ENCODE measurements around the gene XPC. TPM values are rescaled to one million over a fixed set of nuclear protein-coding genes. Genes with fewer than 3 reads are reported as not detected.

Gene XPC
- total RNA-seq, 1 experiment from 2014 or later, result 24.3 TPM

GRCh38 chr3:14135581-14135980, 42.8 kb downstream of the XPC start:
- no peak for DNase-seq
- Mint-ChIP-seq H3K4me1 (ENCODE audit: low read depth, unreplicated experiment) (no peaks in the 10 kb centered on the region), H3K27ac (ENCODE audit: unreplicated experiment) (no peak overlapping the region), H3K4me3 (ENCODE audit: low read depth, unreplicated experiment) (no peak overlapping the region), H3K36me3 (ENCODE audit: insufficient read depth, unreplicated experiment) (peaks cover 54% of the 10 kb centered on the region), H3K27me3 (ENCODE audit: unreplicated experiment) (no peaks in the 10 kb centered on the region), H3K9me3 (ENCODE audit: low read depth, unreplicated experiment) (no peaks in the 10 kb centered on the region)
- CTCF ChIA-PET, result no interaction called here
- intact Hi-C loops (cut with micrococcal nuclease; ENCODE audit: unreplicated experiment), result no loop called here
- no peak for TF ChIP-seq CTCF (IDR thresholded peaks at IDR 0.05; ENCODE audit: unreplicated experiment)
- no TSS peak for BruUV-seq (replicated peaks)

- CTCF ChIA-PET, result interaction anchor here (0.9 to 1.3 kb wide), 2 partner anchors 9 to 10 kb away, joined by 3 to 4 read pairs; partner anchors contain the start of genes CHCHD4 and TMEM43
- no peak for TF ChIP-seq CTCF (IDR thresholded peaks at IDR 0.05; ENCODE audit: unreplicated experiment)
- Mint-ChIP-seq H3K27me3 (ENCODE audit: unreplicated experiment) (no peaks in the 10 kb centered on the region), H3K27ac (ENCODE audit: unreplicated experiment) (no peak overlapping the region), H3K9me3 (ENCODE audit: low read depth, unreplicated experiment) (no peaks in the 10 kb centered on the region), H3K4me3 (ENCODE audit: low read depth, unreplicated experiment) (no peak overlapping the region), H3K36me3 (ENCODE audit: insufficient read depth, unreplicated experiment) (peaks cover 57% of the 10 kb centered on the region), H3K4me1 (ENCODE audit: low read depth, unreplicated experiment) (no peaks in the 10 kb centered on the region)
- no peak for DNase-seq
- intact Hi-C loops (cut with micrococcal nuclease; ENCODE audit: unreplicated experiment), result no loop called here
- BruUV-seq (replicated peaks), result no TSS peak
These were observed 44.1 kb downstream of the XPC start for GRCh38 chr3:14134291-14134690.

- CTCF ChIA-PET, result interaction anchor here (1.3 kb wide), 1 partner anchor 9 kb away, joined by 4 read pairs; the partner anchor contains the start of genes CHCHD4 and TMEM43
- peaks cover 53% of the 10 kb centered on the region for H3K36me3 Mint-ChIP-seq (ENCODE audit: insufficient read depth, unreplicated experiment)
- no peak overlapping the region for H3K27ac Mint-ChIP-seq (ENCODE audit: unreplicated experiment)
- intact Hi-C loops (cut with micrococcal nuclease; ENCODE audit: unreplicated experiment), result no loop called here
- no peaks in the 10 kb centered on the region for H3K27me3 Mint-ChIP-seq (ENCODE audit: unreplicated experiment)
- no peaks in the 10 kb centered on the region for H3K4me1 Mint-ChIP-seq (ENCODE audit: low read depth, unreplicated experiment)
- no peak for TF ChIP-seq CTCF (IDR thresholded peaks at IDR 0.05; ENCODE audit: unreplicated experiment)
- no peak for DNase-seq
- H3K4me3 Mint-ChIP-seq (ENCODE audit: low read depth, unreplicated experiment), result no peak overlapping the region
- no TSS peak for BruUV-seq (replicated peaks)
- no peaks in the 10 kb centered on the region for H3K9me3 Mint-ChIP-seq (ENCODE audit: low read depth, unreplicated experiment)
These were observed 44.5 kb downstream of the XPC start for GRCh38 chr3:14133876-14134275.

GRCh38 chr3:14133188-14133800, 45.1 kb downstream of the XPC start:
- H3K27ac Mint-ChIP-seq (ENCODE audit: unreplicated experiment), result no peak overlapping the region
- BruUV-seq (replicated peaks), result no TSS peak
- CTCF ChIA-PET, result interaction anchor here (1.3 kb wide), 1 partner anchor 9 kb away, joined by 4 read pairs; the partner anchor contains the start of genes CHCHD4 and TMEM43
- H3K36me3 Mint-ChIP-seq (ENCODE audit: insufficient read depth, unreplicated experiment), result peaks cover 47% of the 10 kb centered on the region
- H3K4me3 Mint-ChIP-seq (ENCODE audit: low read depth, unreplicated experiment), result no peak overlapping the region
- no peak for TF ChIP-seq CTCF (IDR thresholded peaks at IDR 0.05; ENCODE audit: unreplicated experiment)
- no peaks in the 10 kb centered on the region for H3K4me1 Mint-ChIP-seq (ENCODE audit: low read depth, unreplicated experiment)
- no peak for DNase-seq
- H3K9me3 Mint-ChIP-seq (ENCODE audit: low read depth, unreplicated experiment), result no peaks in the 10 kb centered on the region
- intact Hi-C loops (cut with micrococcal nuclease; ENCODE audit: unreplicated experiment), result no loop called here
- H3K27me3 Mint-ChIP-seq (ENCODE audit: unreplicated experiment), result no peaks in the 10 kb centered on the region

All from Calu3 (cell line).